Osteocyte (in vitro differentiated cells): ENCODE measurements around the gene OCIAD1. TPM values are rescaled to one million over a fixed set of nuclear protein-coding genes. Genes with fewer than 3 reads are reported as not detected.
"Not testable (repeated sequence)": the region's sequence is repeated elsewhere in the genome, so short reads cannot be mapped to it uniquely, and the experiment has no call there.

Source experiments
- DNase-seq: peaks from one replicate; pipeline ENCODE4 v3.0.0; 2021; ENCODE audit warnings: mixed read lengths; ENCODE audit not compliant: unreplicated experiment; ENCODE audit errors: extremely low spot score
- H3K27ac Mint-ChIP-seq: one replicate; pipeline ENCODE4 v1.8.0; 2021; ENCODE audit warnings: mild to moderate bottlenecking, mixed read lengths; ENCODE audit not compliant: unreplicated experiment
- H3K27me3 Mint-ChIP-seq: one replicate; pipeline ENCODE4 v1.8.0; 2021; ENCODE audit warnings: mixed read lengths; ENCODE audit not compliant: unreplicated experiment
- H3K36me3 Mint-ChIP-seq: one replicate; pipeline ENCODE4 v1.8.0; 2021; ENCODE audit warnings: mixed read lengths; ENCODE audit not compliant: unreplicated experiment
- H3K4me1 Mint-ChIP-seq: one replicate; pipeline ENCODE4 v1.8.0; 2021; ENCODE audit warnings: mixed read lengths; ENCODE audit not compliant: unreplicated experiment
- H3K4me3 Mint-ChIP-seq: one replicate; pipeline ENCODE4 v1.8.0; 2021; ENCODE audit warnings: mild to moderate bottlenecking, moderate library complexity, mixed read lengths; ENCODE audit not compliant: unreplicated experiment
- H3K9me3 Mint-ChIP-seq: one replicate; pipeline ENCODE4 v1.8.0; 2021; ENCODE audit warnings: mixed read lengths; ENCODE audit not compliant: unreplicated experiment
- CTCF ChIP-seq: fragments of 200-600 bp; sonication (generic); IDR thresholded peaks from 2 replicates; pipeline ENCODE4 v1.5.0; 2021; ENCODE audit warnings: antibody characterized with exemption, mild to moderate bottlenecking, moderate library complexity
- total RNA-seq: library from RNA; stranded (reverse); gene quantifications from 2 replicates; pipeline ENCODE4 v1.2.1, GENCODE V29; 2021

The OCIAD1 gene
- total RNA-seq, 1 donor from 2014 or later: 165 TPM

GRCh38 chr4:48804584-48805301, 26.1 kb upstream of the OCIAD1 start:
- no peaks in the 10 kb centered on the region for H3K36me3 Mint-ChIP-seq
- no peak for TF ChIP-seq CTCF
- peaks cover 3% of the 10 kb centered on the region for H3K9me3 Mint-ChIP-seq
- no peak for DNase-seq
- peaks cover 3% of the 10 kb centered on the region for H3K27me3 Mint-ChIP-seq
- H3K4me1 Mint-ChIP-seq: peaks cover 19% of the 10 kb centered on the region
- H3K4me3 Mint-ChIP-seq: no peak overlapping the region
- H3K27ac Mint-ChIP-seq: no peak overlapping the region

- peaks cover 10% of the 10 kb centered on the region for H3K4me1 Mint-ChIP-seq
- H3K9me3 Mint-ChIP-seq: peaks cover 3% of the 10 kb centered on the region
- H3K4me3 Mint-ChIP-seq: no peak overlapping the region
- H3K36me3 Mint-ChIP-seq: no peaks in the 10 kb centered on the region
- peaks cover 12% of the 10 kb centered on the region for H3K27me3 Mint-ChIP-seq
- H3K27ac Mint-ChIP-seq: no peak overlapping the region
- no peak for TF ChIP-seq CTCF
- no peak for DNase-seq
These were observed 18.0 kb upstream of the OCIAD1 start for GRCh38 chr4:48812866-48813265.

DNA sequence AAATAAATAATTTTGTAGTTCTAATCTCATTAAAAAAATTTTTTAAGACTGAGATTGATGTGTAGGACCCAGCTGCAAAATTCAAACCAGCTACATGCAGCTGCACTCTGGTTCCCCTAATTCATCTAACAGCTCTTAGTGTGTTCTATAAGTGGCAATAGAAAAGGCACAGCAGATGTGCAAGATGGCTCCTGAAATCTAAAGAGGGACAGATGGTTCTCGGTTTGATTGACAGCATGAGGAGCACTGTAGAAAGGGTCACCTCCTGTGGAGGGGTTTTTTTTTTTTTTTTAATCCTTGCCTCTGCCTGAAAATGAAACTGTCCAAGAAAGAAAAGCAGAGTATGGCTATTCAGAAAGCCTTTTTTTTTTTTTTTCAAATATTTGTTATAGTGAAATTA, 16.9 kb upstream of the OCIAD1 start:
- H3K27me3 Mint-ChIP-seq: peaks cover 22% of the 10 kb centered on the region
- H3K9me3 Mint-ChIP-seq: no peaks in the 10 kb centered on the region
- H3K27ac Mint-ChIP-seq: no peak overlapping the region
- no peaks in the 10 kb centered on the region for H3K36me3 Mint-ChIP-seq
- no peak for DNase-seq
- TF ChIP-seq CTCF: no peak
- peaks cover 10% of the 10 kb centered on the region for H3K4me1 Mint-ChIP-seq
- no peak overlapping the region for H3K4me3 Mint-ChIP-seq

DNA sequence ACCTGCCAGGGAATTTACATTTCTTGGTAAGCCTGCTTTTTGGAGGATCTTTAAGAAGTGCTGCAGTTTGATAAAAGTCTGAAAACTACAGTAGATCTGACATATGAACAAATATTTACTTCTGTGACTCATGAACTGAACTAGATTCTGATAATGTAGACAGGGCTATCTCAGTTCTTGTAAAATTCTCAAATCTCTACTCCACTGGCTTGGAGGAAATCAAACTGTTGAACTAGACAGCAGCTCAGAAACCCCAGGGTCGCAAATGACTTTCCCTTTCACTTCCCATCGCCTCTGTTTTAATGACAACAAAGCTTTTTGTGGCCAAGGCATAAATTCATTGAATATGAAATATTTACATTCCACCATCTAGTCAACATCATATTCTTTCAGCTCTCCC, 15.4 kb upstream of the OCIAD1 start:
- TF ChIP-seq CTCF: no peak
- H3K36me3 Mint-ChIP-seq: no peaks in the 10 kb centered on the region

GRCh38 chr4:48816297-48816696, 14.6 kb upstream of the OCIAD1 start:
- DNase-seq, H3K27ac Mint-ChIP-seq, H3K4me1 Mint-ChIP-seq, H3K36me3 Mint-ChIP-seq, H3K9me3 Mint-ChIP-seq, H3K4me3 Mint-ChIP-seq: not testable (repeated sequence)
- H3K27me3 Mint-ChIP-seq: peaks cover 41% of the 10 kb centered on the region

More for the DNA sequence above, 15.4 kb upstream of the OCIAD1 start:
- Mint-ChIP-seq H3K9me3 (peaks cover 6% of the 10 kb centered on the region), H3K4me3 (no peak overlapping the region), H3K27me3 (peaks cover 33% of the 10 kb centered on the region), H3K27ac (no peak overlapping the region), H3K4me1 (peaks cover 10% of the 10 kb centered on the region)
- DNase-seq: no peak
